Ovary (tissue), 9 donors: Measurements from ENCODE around the gene GPD2. TPM values are rescaled to one million over a fixed set of nuclear protein-coding genes. Genes with fewer than 3 reads are reported as not detected.

Experiments
- DNase-seq, 5 donors: peaks; one replicate each; pipeline ENCODE4 v3.0.0-alpha.2; 2019 to 2020
- H3K27ac ChIP-seq, 2 donors: fragments of 200-600 bp; one replicate each; pipeline versions ENCODE4 v1.5.1 to v1.8.0; 2019 to 2022
- H3K27me3 ChIP-seq: fragments of 200-600 bp; one replicate; pipeline ENCODE4 v1.8.0; 2022
- H3K36me3 ChIP-seq: fragments of 200-600 bp; sonication (generic); one replicate; pipeline ENCODE4 v1.5.1; 2019
- H3K4me1 ChIP-seq: one replicate; pipeline ENCODE4 v1.8.1; 2013; ENCODE audit warnings: mild to moderate bottlenecking, moderate library complexity; ENCODE audit not compliant: insufficient read depth
- H3K4me3 ChIP-seq: fragments of 200-600 bp; sonication (generic); one replicate; pipeline ENCODE4 v1.5.1; 2017
- H3K9me3 ChIP-seq, 2 donors: fragments of 200-600 bp in 1 of 2; sonication (generic) in 1 of 2; one replicate each; pipeline versions ENCODE4 v1.5.1 to v1.8.1; 2013 to 2019; ENCODE audit warnings: mild to moderate bottlenecking in 1 of 2, moderate library complexity in 1 of 2
- EP300 ChIP-seq: sonication (generic); formaldehyde crosslinking; IDR thresholded peaks from one replicate; pipeline ENCODE4 v1.6.1; 2017; ENCODE audit warnings: antibody characterized with exemption
- POLR2A ChIP-seq: fragments of 450-650 bp; IDR thresholded peaks from one replicate; pipeline ENCODE4 v1.6.1; 2017; ENCODE audit warnings: antibody characterized with exemption, mild to moderate bottlenecking, moderate library complexity
- WGBS, 3 donors: extraction: QIAGEN DNeasy Blood & Tissue Kit in 1 of 3; methylation state at CpG; one replicate each; pipeline versions ENCODE4 v1.1.5 to v1.1.7; 2013 to 2017; 5-methylcytosine and 5-hydroxymethylcytosine counted together
- intact Hi-C, 4 donors: fragments of 100-400 bp; cut with DNase I; formaldehyde crosslinking; loops; one replicate each; pipeline versions ENCODE4 v1.11.0 to v1.15.1; 2022 to 2023
- polyA plus RNA-seq, 2 donors: library from polyadenylated mRNA; stranded (reverse); fragments of 200-250 nt in 1 of 2; fragments of 350-450 nt in 1 of 2; fragmentation: Illumina TruSeq in 1 of 2; extraction: RNeasy Lipid Tissue Mini Kit (QIAGEN cat#74804) in 1 of 2; gene quantifications; one replicate each; pipeline ENCODE4 v1.2.3, GENCODE V29; 2013 to 2014
- total RNA-seq, 7 donors: library from RNA; depleted of rRNA in 2 of 7; stranded (reverse); fragments of >200 nt in 2 of 7; fragmentation: NEBNext Ultra II Directional in 3 of 7; extraction: Animal tissue kit (Norgen Biotek cat#: 25700) in 3 of 7; gene quantifications; one replicate each; pipeline versions ENCODE4 v1.1.0 to v1.2.4, GENCODE V29; 2016 to 2023
- TF ChIP-seq, protein P1 (sequence below), 3 donors: fragments of 450-650 bp in 2 of 3; fragments of 200-600 bp in 1 of 3; IDR thresholded peaks; one replicate each; pipeline versions ENCODE4 v1.5.1 to v1.8.0; 2016 to 2022; ENCODE audit warnings: antibody characterized with exemption in 3 of 3, mild to moderate bottlenecking in 1 of 3
- donor health status: DM: no; HTN: no; CAD: no; lungs with moderate emphysema.
- donor health status: DM: no; HTN: no; CAD: no.
- donor health status: Bipolar disorder and iron deficiency.
- donor health status: DM: yes; HTN: yes; CAD: no.
- donor health status: DM: no; HTN: no; CAD: no.
- donor health status: DM: yes; HTN: yes; CAD: no.

The GPD2 gene
- total and polyA plus RNA-seq, 9 donors = 6.7 to 61.7 (median 24.5) TPM

DNA sequence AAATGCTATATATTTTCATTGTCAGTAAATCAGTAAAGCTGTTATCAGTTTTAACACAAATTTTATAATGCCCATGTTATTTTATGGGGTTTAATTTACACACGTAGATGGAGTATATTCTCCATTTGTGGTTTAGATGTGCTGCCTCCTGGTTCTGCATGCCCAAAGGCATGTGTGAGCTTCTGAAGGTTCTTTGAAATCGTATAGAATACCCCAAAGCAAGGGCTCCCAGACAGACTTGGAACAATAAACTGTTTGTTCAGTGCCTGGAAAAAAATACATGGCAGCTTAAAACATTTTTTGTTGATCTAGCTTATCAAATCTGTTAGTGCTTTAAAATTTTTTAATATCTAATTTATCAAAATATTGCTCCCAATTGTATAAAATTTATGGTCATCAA lies 150.4 kb downstream of the GPD2 start:
- no peak for TF ChIP-seq POLR2A
- TF ChIP-seq EP300 = no peak
- TF ChIP-seq, protein P1, sequence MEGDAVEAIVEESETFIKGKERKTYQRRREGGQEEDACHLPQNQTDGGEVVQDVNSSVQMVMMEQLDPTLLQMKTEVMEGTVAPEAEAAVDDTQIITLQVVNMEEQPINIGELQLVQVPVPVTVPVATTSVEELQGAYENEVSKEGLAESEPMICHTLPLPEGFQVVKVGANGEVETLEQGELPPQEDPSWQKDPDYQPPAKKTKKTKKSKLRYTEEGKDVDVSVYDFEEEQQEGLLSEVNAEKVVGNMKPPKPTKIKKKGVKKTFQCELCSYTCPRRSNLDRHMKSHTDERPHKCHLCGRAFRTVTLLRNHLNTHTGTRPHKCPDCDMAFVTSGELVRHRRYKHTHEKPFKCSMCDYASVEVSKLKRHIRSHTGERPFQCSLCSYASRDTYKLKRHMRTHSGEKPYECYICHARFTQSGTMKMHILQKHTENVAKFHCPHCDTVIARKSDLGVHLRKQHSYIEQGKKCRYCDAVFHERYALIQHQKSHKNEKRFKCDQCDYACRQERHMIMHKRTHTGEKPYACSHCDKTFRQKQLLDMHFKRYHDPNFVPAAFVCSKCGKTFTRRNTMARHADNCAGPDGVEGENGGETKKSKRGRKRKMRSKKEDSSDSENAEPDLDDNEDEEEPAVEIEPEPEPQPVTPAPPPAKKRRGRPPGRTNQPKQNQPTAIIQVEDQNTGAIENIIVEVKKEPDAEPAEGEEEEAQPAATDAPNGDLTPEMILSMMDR (IDR thresholded peaks at IDR 0.05) = no peak
- H3K4me3 ChIP-seq = no peak overlapping the region
- no peak overlapping the region for H3K27ac ChIP-seq
- intact Hi-C loops = no loop called here
- whole genome bisulfite sequencing, 3 donors = 94 to 96% (median 95%) methylated on average over 2 of the region's 2 CpGs
- DNase-seq = no peak
- H3K27me3 ChIP-seq = no peaks in the 10 kb centered on the region
- H3K9me3 ChIP-seq = no peaks in the 10 kb centered on the region
- H3K36me3 ChIP-seq = no peaks in the 10 kb centered on the region
- no peaks in the 10 kb centered on the region for H3K4me1 ChIP-seq

GRCh38 chr2:156589381-156590079 lies 153.4 kb downstream of the GPD2 start:
- Histone ChIP-seq H3K4me1 (no peaks in the 10 kb centered on the region), H3K27me3 (no peaks in the 10 kb centered on the region), H3K4me3 (no peak overlapping the region), H3K9me3 (no peaks in the 10 kb centered on the region), H3K27ac (no peak overlapping the region), H3K36me3 (no peaks in the 10 kb centered on the region)
- intact Hi-C loops = no loop called here
- WGBS, 3 donors = 24 to 26% (median 25%) methylated on average over 10 of the region's 10 CpGs
- TF ChIP-seq POLR2A (no peak), EP300 (no peak)
- TF ChIP-seq, protein P1 (IDR thresholded peaks at IDR 0.05) = peak in 2 of 3 donors; percentile 55 to 65
- peak in 3 of 5 donors; percentile 6 to 27 (median 25) for DNase-seq

DNA sequence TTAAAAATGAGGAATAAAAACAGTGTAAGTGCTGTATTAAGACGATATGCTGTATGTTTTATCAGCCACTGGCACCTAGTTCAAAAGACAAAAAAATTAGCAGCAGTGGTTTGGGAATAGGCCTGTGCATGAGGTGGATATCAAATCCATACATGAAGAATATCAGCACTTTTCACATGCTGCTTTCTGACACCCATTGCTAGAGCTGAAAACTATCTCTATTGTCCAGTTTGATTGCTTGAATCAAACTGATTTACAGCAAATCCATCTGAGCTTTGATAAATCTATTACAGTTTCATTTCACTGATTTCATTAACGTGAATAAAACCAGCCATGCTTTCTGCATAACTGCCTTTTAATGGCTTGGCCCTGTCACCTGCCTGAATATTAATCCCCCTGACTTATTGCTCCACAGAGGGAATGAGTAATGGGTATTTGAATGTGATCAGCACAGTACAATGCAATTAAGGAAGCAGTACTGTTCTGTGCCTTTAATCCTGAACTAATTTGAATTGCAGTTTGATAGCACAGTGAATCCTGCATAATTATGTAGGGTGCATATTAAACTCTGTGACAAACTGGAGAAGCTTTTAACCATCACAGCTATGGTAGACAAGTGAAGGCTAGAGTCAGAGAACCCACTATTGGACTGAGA lies 154.0 kb downstream of the GPD2 start:
- no peaks in the 10 kb centered on the region for H3K36me3 ChIP-seq
- H3K4me3 ChIP-seq = no peak overlapping the region
- H3K4me1 ChIP-seq = no peaks in the 10 kb centered on the region
- DNase-seq = no peak
- no peaks in the 10 kb centered on the region for H3K27me3 ChIP-seq
- TF ChIP-seq EP300 = no peak
- TF ChIP-seq POLR2A = no peak
- TF ChIP-seq, protein P1 (IDR thresholded peaks at IDR 0.05) = no peak
- intact Hi-C loops = no loop called here
- H3K9me3 ChIP-seq = no peaks in the 10 kb centered on the region
- H3K27ac ChIP-seq = no peak overlapping the region
- 51 to 60% (median 52%) methylated on average over 2 of the region's 2 CpGs for WGBS, 3 donors

DNA sequence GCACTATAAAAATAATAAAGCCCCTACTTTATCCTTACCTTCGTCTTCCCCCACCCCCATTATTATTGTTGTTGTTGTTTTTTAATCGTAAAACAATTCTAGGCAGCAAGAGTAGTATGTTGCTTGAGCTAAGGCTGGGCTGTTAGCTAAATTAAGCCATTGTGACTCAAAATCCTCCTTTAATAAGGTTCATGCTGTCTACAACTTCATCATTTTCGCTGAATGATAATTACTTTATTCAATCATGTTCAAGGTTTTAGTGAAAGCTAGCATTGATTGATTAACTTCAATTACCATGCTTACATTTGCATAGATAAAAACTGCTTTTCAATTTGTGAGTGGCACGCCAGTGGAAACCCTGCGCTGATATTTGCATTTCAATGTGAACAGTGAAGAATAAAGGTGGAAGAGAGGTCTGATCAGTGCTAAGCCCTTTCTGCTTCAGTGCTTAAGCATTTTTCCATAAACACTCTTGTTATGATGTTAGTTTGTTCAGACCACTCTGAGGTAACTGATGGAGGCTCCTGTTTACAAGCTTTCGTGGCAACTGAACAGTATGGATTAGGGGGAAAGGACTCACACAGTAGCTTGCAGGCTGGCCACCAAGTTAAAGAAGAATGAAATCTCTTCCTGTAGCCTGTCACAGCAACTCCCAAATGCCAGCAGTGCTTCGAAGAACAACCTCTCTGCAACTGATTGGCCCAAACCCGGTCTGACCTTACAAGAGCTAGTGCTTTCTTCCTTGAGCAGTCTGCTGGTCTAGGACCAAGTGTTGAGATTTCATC lies 156.8 kb downstream of the GPD2 start:
- H3K36me3 ChIP-seq = no peaks in the 10 kb centered on the region
- no peaks in the 10 kb centered on the region for H3K27me3 ChIP-seq
- H3K27ac ChIP-seq = no peak overlapping the region
- DNase-seq = no peak
- TF ChIP-seq POLR2A (no peak), EP300 (no peak)
- TF ChIP-seq, protein P1 (IDR thresholded peaks at IDR 0.05) = no peak
- H3K4me1 ChIP-seq = no peaks in the 10 kb centered on the region
- WGBS, 3 donors = 83 to 87% (median 85%) methylated on average over 8 of the region's 8 CpGs
- no peaks in the 10 kb centered on the region for H3K9me3 ChIP-seq
- intact Hi-C loops = no loop called here
- no peak overlapping the region for H3K4me3 ChIP-seq
